ENCODE measurements around the gene SLC8A2.
A peak's percentile ranks its signal among the peaks of the same experiment; 100 is the strongest.

SLC8A2 gene

DNA sequence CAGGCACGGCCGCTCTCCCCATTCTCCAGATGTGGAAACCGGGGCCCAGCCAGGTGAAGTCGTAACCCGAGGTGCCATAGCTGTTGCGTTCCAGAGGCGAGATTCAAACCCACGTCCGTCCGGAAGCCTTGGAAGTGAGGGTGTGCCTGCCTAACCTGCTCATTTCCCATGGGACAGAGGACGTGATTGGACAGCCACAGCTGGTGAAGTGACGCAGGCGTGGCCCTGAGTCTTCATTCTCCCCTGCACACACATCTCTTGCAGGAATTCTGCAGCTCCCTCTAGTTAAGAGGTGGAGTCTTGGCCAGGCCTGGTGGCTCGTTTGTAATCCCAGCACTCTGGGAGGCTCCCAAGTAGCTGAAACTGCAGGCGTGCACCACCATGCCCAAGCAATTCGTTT, 69.2 kb downstream of the SLC8A2 start:
- no peaks in the 10 kb centered on the region for H3K27me3 ChIP-seq (ENCODE audit: insufficient read depth, low read length)
- H3K9me3 ChIP-seq (ENCODE audit: low read length): no peaks in the 10 kb centered on the region
- H3K4me2 ChIP-seq (ENCODE audit: low read length): no peak overlapping the region
- H3K9ac ChIP-seq (ENCODE audit: low read length): no peak overlapping the region
- H3K4me1 ChIP-seq (ENCODE audit: insufficient read depth, low read length, severe bottlenecking): no peaks in the 10 kb centered on the region
- H4K20me1 ChIP-seq (ENCODE audit: insufficient read depth, low read length): no peaks in the 10 kb centered on the region
- no peaks in the 10 kb centered on the region for H3K9me2 ChIP-seq (ENCODE audit: low read depth, low read length)
- H3K27ac ChIP-seq (ENCODE audit: low read depth, low read length, poor library complexity, severe bottlenecking): no peak overlapping the region
- TF ChIP-seq EZH2 (IDR thresholded peaks at IDR 0.05; ENCODE audit: borderline replicate concordance, low read length): no peak
- TF ChIP-seq CTCF (IDR thresholded peaks at IDR 0.05; ENCODE audit: low read length): no peak
- no peaks in the 10 kb centered on the region for H3K79me2 ChIP-seq (ENCODE audit: insufficient read depth, low read length)
- H3K4me3 ChIP-seq (ENCODE audit: low read depth, low read length, poor library complexity, severe bottlenecking): no peak overlapping the region
- no peak overlapping the region for H2AFZ ChIP-seq (ENCODE audit: low read length)
- H3K36me3 ChIP-seq (ENCODE audit: insufficient read depth, low read length): no peaks in the 10 kb centered on the region
- H3F3A ChIP-seq (ENCODE audit: insufficient read depth, low read length): no peaks in the 10 kb centered on the region

GRCh38 chr19:47398707-47399597, 72.7 kb downstream of the SLC8A2 start:
- Histone ChIP-seq H3K4me1 (ENCODE audit: insufficient read depth, low read length, severe bottlenecking) (no peaks in the 10 kb centered on the region), H3K9me2 (ENCODE audit: low read depth, low read length) (no peaks in the 10 kb centered on the region), H3K4me2 (ENCODE audit: low read length) (no peak overlapping the region), H3K9ac (ENCODE audit: low read length) (no peak overlapping the region), H3K79me2 (ENCODE audit: insufficient read depth, low read length) (no peaks in the 10 kb centered on the region), H3K27ac (ENCODE audit: low read depth, low read length, poor library complexity, severe bottlenecking) (no peak overlapping the region), H3K4me3 (ENCODE audit: low read depth, low read length, poor library complexity, severe bottlenecking) (no peak overlapping the region), H3K36me3 (ENCODE audit: insufficient read depth, low read length) (no peaks in the 10 kb centered on the region), H4K20me1 (ENCODE audit: insufficient read depth, low read length) (no peaks in the 10 kb centered on the region), H3K27me3 (ENCODE audit: insufficient read depth, low read length) (no peaks in the 10 kb centered on the region), H3F3A (ENCODE audit: insufficient read depth, low read length) (no peaks in the 10 kb centered on the region), H2AFZ (ENCODE audit: low read length) (no peak overlapping the region), H3K9me3 (ENCODE audit: low read length) (no peaks in the 10 kb centered on the region)
- TF ChIP-seq CTCF (IDR thresholded peaks at IDR 0.05; ENCODE audit: low read length) (no peak), EZH2 (IDR thresholded peaks at IDR 0.05; ENCODE audit: borderline replicate concordance, low read length) (no peak)

DNA sequence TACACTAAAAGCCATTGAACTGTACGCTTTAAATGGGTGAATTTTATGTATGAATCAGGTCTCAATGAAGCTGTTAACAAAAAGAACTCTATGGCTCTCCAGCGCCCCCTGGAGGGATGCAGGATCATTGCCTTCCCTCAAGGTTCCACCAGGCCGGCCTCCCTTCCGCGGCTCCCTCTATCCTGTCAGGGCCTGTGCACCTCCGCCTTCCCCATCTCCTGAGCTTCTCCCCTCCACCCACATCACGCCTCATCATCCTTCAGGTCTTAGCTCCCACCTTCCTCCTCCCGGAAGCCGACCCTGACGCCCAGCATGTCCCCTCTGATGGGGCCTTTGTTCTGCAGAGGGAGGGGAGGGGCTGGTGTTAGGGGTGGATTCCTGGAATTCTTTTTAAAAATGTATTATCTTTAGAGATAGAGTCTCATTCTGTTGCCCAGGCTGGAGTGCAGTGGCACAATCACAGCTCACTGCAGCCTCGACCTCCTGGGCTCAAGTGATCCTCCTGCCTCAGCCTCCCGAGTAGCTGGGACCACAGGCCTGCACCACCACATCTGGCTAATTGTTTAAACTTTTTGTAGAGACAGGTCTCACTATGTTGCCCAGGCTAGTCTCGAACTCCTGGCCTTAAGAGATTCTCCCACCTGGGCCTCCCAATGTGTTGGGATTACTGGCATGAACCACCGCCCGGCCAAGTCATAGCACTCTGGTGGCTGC, 80.0 kb downstream of the SLC8A2 start:
- Histone ChIP-seq H3K79me2 (ENCODE audit: insufficient read depth, low read length) (no peaks in the 10 kb centered on the region), H2AFZ (ENCODE audit: low read length) (no peak overlapping the region), H3K27ac (ENCODE audit: low read depth, low read length, poor library complexity, severe bottlenecking) (no peak overlapping the region), H3F3A (ENCODE audit: insufficient read depth, low read length) (no peaks in the 10 kb centered on the region), H3K4me3 (ENCODE audit: low read depth, low read length, poor library complexity, severe bottlenecking) (no peak overlapping the region), H3K4me2 (ENCODE audit: low read length) (no peak overlapping the region), H3K36me3 (ENCODE audit: insufficient read depth, low read length) (no peaks in the 10 kb centered on the region), H3K27me3 (ENCODE audit: insufficient read depth, low read length) (no peaks in the 10 kb centered on the region), H3K9ac (ENCODE audit: low read length) (no peak overlapping the region), H3K9me2 (ENCODE audit: low read depth, low read length) (no peaks in the 10 kb centered on the region), H4K20me1 (ENCODE audit: insufficient read depth, low read length) (no peaks in the 10 kb centered on the region), H3K4me1 (ENCODE audit: insufficient read depth, low read length, severe bottlenecking) (no peaks in the 10 kb centered on the region), H3K9me3 (ENCODE audit: low read length) (no peaks in the 10 kb centered on the region)
- TF ChIP-seq EZH2 (IDR thresholded peaks at IDR 0.05; ENCODE audit: borderline replicate concordance, low read length): no peak
- peak; percentile 80 for TF ChIP-seq CTCF (IDR thresholded peaks at IDR 0.05; ENCODE audit: low read length)
